GM23338 (cell line): ENCODE measurements around the gene CCDC60. TPM values are rescaled to one million over a fixed set of nuclear protein-coding genes. Genes with fewer than 3 reads are reported as not detected.

Experiments used
- ATAC-seq: fragments of 200-7000 bp; cut with Tn5 transposase; 3 replicates; pipeline ENCODE4 v1.9.1; 2020
- DNase-seq: peaks from one replicate; pipeline ENCODE4 v3.0.0-alpha.2; 2015; ENCODE audit warnings: low spot score
- H2AFZ ChIP-seq: fragments of 200-600 bp; sonication (generic); 2 replicates; pipeline ENCODE4 v1.8.0; 2016; ENCODE audit warnings: antibody characterized with exemption, mild to moderate bottlenecking, moderate library complexity
- H3F3A ChIP-seq: fragments of 200-600 bp; sonication (generic); replicated peaks from 2 replicates; pipeline ENCODE4 v1.8.0; 2017; ENCODE audit warnings: antibody characterized with exemption, mixed run types, low read depth
- H3K27ac ChIP-seq: fragments of 200-600 bp; sonication (generic); 2 replicates; pipeline ENCODE4 v1.6.1; 2016; ENCODE audit warnings: low read depth
- H3K27me3 ChIP-seq: fragments of 200-600 bp; sonication (generic); 2 replicates; pipeline ENCODE4 v1.8.0; 2016; ENCODE audit warnings: mild to moderate bottlenecking, mixed run types, moderate library complexity; ENCODE audit not compliant: insufficient read depth
- H3K36me3 ChIP-seq: fragments of 200-600 bp; sonication (generic); 2 replicates; pipeline ENCODE4 v1.8.0; 2016; ENCODE audit warnings: mild to moderate bottlenecking; ENCODE audit not compliant: insufficient read depth
- H3K4me1 ChIP-seq: fragments of 200-600 bp; sonication (generic); 2 replicates; pipeline ENCODE4 v1.8.0; 2016; ENCODE audit warnings: mild to moderate bottlenecking, moderate library complexity; ENCODE audit not compliant: insufficient read depth
- H3K4me2 ChIP-seq: fragments of 200-600 bp; sonication (generic); 2 replicates; pipeline ENCODE4 v1.7.1; 2017; ENCODE audit warnings: mixed run types
- H3K4me3 ChIP-seq: fragments of 200-600 bp; sonication (generic); 2 replicates; pipeline ENCODE4 v1.6.1; 2016; ENCODE audit warnings: mixed run types
- H3K79me2 ChIP-seq: fragments of 200-600 bp; sonication (generic); replicated peaks from 2 replicates; pipeline ENCODE4 v1.8.0; 2017; ENCODE audit warnings: mild to moderate bottlenecking; ENCODE audit not compliant: insufficient read depth
- H3K9me2 ChIP-seq: fragments of 200-600 bp; sonication (generic); 2 replicates; pipeline ENCODE4 v1.8.0; 2017; ENCODE audit not compliant: insufficient read depth
- H4K20me1 ChIP-seq: fragments of 200-600 bp; sonication (generic); replicated peaks from 2 replicates; pipeline ENCODE4 v1.8.0; 2017; ENCODE audit warnings: mild to moderate bottlenecking; ENCODE audit not compliant: insufficient read depth
- H3K27ac Mint-ChIP-seq: 2 replicates; pipeline ENCODE4 v1.8.0; 2020; ENCODE audit warnings: inconsistent platforms, mild to moderate bottlenecking, moderate library complexity, mixed read lengths
- H3K27me3 Mint-ChIP-seq: 3 replicates; pipeline ENCODE4 v1.8.0; 2022; ENCODE audit warnings: low read depth, mild to moderate bottlenecking, moderate library complexity, mixed read lengths, inconsistent platforms; ENCODE audit not compliant: insufficient read depth, poor library complexity
- H3K36me3 Mint-ChIP-seq: 3 replicates; pipeline ENCODE4 v1.8.0; 2021; ENCODE audit warnings: low read depth, mild to moderate bottlenecking, inconsistent platforms, moderate library complexity, mixed read lengths
- H3K4me1 Mint-ChIP-seq: 3 replicates; pipeline ENCODE4 v1.8.0; 2020; ENCODE audit warnings: mild to moderate bottlenecking, inconsistent platforms, mixed read lengths
- H3K4me3 Mint-ChIP-seq: 3 replicates; pipeline ENCODE4 v1.8.0; 2021; ENCODE audit warnings: moderate library complexity, mild to moderate bottlenecking, inconsistent platforms, mixed read lengths
- H3K9me3 Mint-ChIP-seq: 3 replicates; pipeline ENCODE4 v1.8.0; 2020; ENCODE audit warnings: moderate library complexity, mild to moderate bottlenecking, inconsistent platforms, mixed read lengths
- CREB1 ChIP-seq: fragments of 250-450 bp; sonication (Bioruptor Pico); IDR thresholded peaks from 2 replicates; pipeline ENCODE4 v1.5.0; 2020; ENCODE audit warnings: low read depth, mild to moderate bottlenecking, moderate library complexity
- EZH2phosphoT487 ChIP-seq: fragments of 200-600 bp; sonication (generic); IDR thresholded peaks from one replicate; pipeline ENCODE4 v1.8.1; 2018; ENCODE audit warnings: antibody characterized with exemption; ENCODE audit not compliant: unreplicated experiment
- JUNB ChIP-seq: IDR thresholded peaks from one replicate; pipeline ENCODE4 v1.6.1; 2016; ENCODE audit warnings: antibody characterized with exemption; ENCODE audit not compliant: unreplicated experiment
- NANOG ChIP-seq: IDR thresholded peaks from 2 replicates; pipeline ENCODE4 v1.6.1; 2016; ENCODE audit warnings: antibody characterized with exemption, borderline replicate concordance
- POLR2AphosphoS5 ChIP-seq: IDR thresholded peaks from 2 replicates; pipeline ENCODE4 v1.6.1; 2016; ENCODE audit warnings: antibody characterized with exemption, low read depth
- REST ChIP-seq: IDR thresholded peaks from one replicate; pipeline ENCODE4 v1.6.1; 2018; ENCODE audit warnings: antibody characterized with exemption; ENCODE audit not compliant: unreplicated experiment
- STAT1 ChIP-seq: IDR thresholded peaks from one replicate; pipeline ENCODE4 v1.6.1; 2016; ENCODE audit warnings: antibody characterized with exemption; ENCODE audit not compliant: unreplicated experiment
- ZNF114 ChIP-seq: fragments of 250-450 bp; sonication (Bioruptor Pico); IDR thresholded peaks from 2 replicates; pipeline ENCODE4 v1.5.0; 2020; ENCODE audit warnings: mild to moderate bottlenecking, moderate library complexity
- ZNF331 ChIP-seq: fragments of 250-450 bp; sonication (Bioruptor Pico); IDR thresholded peaks from 2 replicates; pipeline ENCODE4 v1.5.0; 2020; ENCODE audit warnings: low read depth, mild to moderate bottlenecking, moderate library complexity
- polyA plus RNA-seq: library from polyadenylated mRNA; unstranded; fragments of >200 nt; fragmentation: Nextera tagmentation; extraction: Ambion mirVana; gene quantifications from 2 replicates; pipeline ENCODE4 v1.2.1, GENCODE V29; 2016
- total RNA-seq: library from RNA; depleted of rRNA; stranded (reverse); fragments of >200 nt; shearing (Covaris generic); gene quantifications from 2 replicates; pipeline ENCODE4 v1.2.3, GENCODE V29; 2014
- TF ChIP-seq, protein P1 (sequence below): IDR thresholded peaks from 2 replicates; pipeline ENCODE4 v1.6.1; 2016; ENCODE audit warnings: antibody characterized with exemption
- TF ChIP-seq, protein P2 (sequence below), 2 experiments: fragments of 200-600 bp in 1 of 2; sonication (generic) in 1 of 2; conservative IDR thresholded peaks; 2 replicates each; pipeline versions ENCODE4 v1.5.1 to v1.6.1; 2016 to 2017; ENCODE audit warnings: antibody characterized with exemption in 2 of 2, low read depth in 2 of 2, mild to moderate bottlenecking in 2 of 2, moderate library complexity in 1 of 2

CCDC60 gene
- total and polyA plus RNA-seq, 2 experiments from 2014 or later: 0.53 TPM; not detected in 1

DNA sequence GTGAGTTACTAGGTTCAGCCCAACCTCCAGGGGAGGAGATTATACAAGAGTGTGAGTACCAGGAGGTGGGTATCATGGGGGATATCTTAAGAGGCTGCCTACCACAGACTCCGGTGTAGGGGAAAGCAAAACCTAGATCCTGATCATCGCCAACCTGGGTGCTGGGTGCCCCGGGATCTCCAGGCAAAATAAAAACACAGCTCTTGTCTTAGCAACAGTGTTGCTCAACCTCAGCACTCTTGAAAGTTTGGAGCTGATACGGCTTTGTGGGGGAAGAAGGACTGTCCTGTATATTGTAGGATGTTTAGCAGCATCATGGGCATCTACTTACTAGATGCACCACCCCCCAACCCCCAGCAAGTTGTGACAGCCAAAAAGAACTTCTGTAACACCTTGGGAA is 74.5 kb downstream of the CCDC60 start (continued):
- TF ChIP-seq, protein P1, sequence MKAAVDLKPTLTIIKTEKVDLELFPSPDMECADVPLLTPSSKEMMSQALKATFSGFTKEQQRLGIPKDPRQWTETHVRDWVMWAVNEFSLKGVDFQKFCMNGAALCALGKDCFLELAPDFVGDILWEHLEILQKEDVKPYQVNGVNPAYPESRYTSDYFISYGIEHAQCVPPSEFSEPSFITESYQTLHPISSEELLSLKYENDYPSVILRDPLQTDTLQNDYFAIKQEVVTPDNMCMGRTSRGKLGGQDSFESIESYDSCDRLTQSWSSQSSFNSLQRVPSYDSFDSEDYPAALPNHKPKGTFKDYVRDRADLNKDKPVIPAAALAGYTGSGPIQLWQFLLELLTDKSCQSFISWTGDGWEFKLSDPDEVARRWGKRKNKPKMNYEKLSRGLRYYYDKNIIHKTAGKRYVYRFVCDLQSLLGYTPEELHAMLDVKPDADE: no peak
- no peak for TF ChIP-seq EZH2phosphoT487

GRCh38 chr12:119410396-119410795 is 75.9 kb downstream of the CCDC60 start:
- H3K4me1 Mint-ChIP-seq: peaks cover 21% of the 10 kb centered on the region
- H3K4me1 ChIP-seq: peaks cover 17% of the 10 kb centered on the region
- H3K36me3 ChIP-seq: no peaks in the 10 kb centered on the region
- H3K27ac Mint-ChIP-seq: no peak overlapping the region
- no peak overlapping the region for H2AFZ ChIP-seq
- H3K79me2 ChIP-seq: no peaks in the 10 kb centered on the region
- H3K27ac ChIP-seq: peak overlapping the region; percentile 70; the same call in 1 of the 2 replicates
- H3K9me2 ChIP-seq: no peaks in the 10 kb centered on the region
- H3K4me2 ChIP-seq: no peak overlapping the region
- H3F3A ChIP-seq: no peaks in the 10 kb centered on the region
- TF ChIP-seq NANOG (no peak), ZNF114 (CRISPR knock-in tag) (no peak), ZNF331 (CRISPR knock-in tag) (no peak), POLR2AphosphoS5 (no peak), CREB1 (CRISPR knock-in tag) (peak; percentile 59; the same call in 1 of the 2 replicates), EZH2phosphoT487 (no peak)
- TF ChIP-seq, protein P1: no peak
- peaks cover 3% of the 10 kb centered on the region; the same call in 2 of the 3 replicates for H3K9me3 Mint-ChIP-seq
- no peak overlapping the region for H3K4me3 Mint-ChIP-seq
- ATAC-seq (peak; percentile 19; the same call in 2 of the 3 replicates), DNase-seq (peak; percentile 78)
- H3K27me3 Mint-ChIP-seq: peaks cover 10% of the 10 kb centered on the region
- H3K27me3 ChIP-seq: no peaks in the 10 kb centered on the region
- no peaks in the 10 kb centered on the region for H4K20me1 ChIP-seq
- no peak overlapping the region for H3K4me3 ChIP-seq
- no peaks in the 10 kb centered on the region for H3K36me3 Mint-ChIP-seq

GRCh38 chr12:119412306-119412705 is 77.8 kb downstream of the CCDC60 start:
- H3K4me2 ChIP-seq: no peak overlapping the region
- H3K4me3 ChIP-seq: no peak overlapping the region
- Mint-ChIP-seq H3K27me3 (peaks cover 8% of the 10 kb centered on the region), H3K4me3 (no peak overlapping the region), H3K27ac (no peak overlapping the region), H3K36me3 (no peaks in the 10 kb centered on the region), H3K9me3 (no peaks in the 10 kb centered on the region; the same call in 2 of the 3 replicates), H3K4me1 (peaks cover 21% of the 10 kb centered on the region)
- ATAC-seq (no peak), DNase-seq (no peak)
- H3K4me1 ChIP-seq: peaks cover 17% of the 10 kb centered on the region
- H3K27ac ChIP-seq: no peak overlapping the region
- H4K20me1 ChIP-seq: no peaks in the 10 kb centered on the region
- no peak overlapping the region for H2AFZ ChIP-seq
- no peaks in the 10 kb centered on the region for H3K79me2 ChIP-seq
- H3K9me2 ChIP-seq: no peaks in the 10 kb centered on the region
- H3F3A ChIP-seq: no peaks in the 10 kb centered on the region
- H3K27me3 ChIP-seq: no peaks in the 10 kb centered on the region
- H3K36me3 ChIP-seq: no peaks in the 10 kb centered on the region
- no peak for TF ChIP-seq POLR2AphosphoS5
- TF ChIP-seq STAT1: no peak
- no peak for TF ChIP-seq ZNF331 (CRISPR knock-in tag)
- TF ChIP-seq, protein P2, sequence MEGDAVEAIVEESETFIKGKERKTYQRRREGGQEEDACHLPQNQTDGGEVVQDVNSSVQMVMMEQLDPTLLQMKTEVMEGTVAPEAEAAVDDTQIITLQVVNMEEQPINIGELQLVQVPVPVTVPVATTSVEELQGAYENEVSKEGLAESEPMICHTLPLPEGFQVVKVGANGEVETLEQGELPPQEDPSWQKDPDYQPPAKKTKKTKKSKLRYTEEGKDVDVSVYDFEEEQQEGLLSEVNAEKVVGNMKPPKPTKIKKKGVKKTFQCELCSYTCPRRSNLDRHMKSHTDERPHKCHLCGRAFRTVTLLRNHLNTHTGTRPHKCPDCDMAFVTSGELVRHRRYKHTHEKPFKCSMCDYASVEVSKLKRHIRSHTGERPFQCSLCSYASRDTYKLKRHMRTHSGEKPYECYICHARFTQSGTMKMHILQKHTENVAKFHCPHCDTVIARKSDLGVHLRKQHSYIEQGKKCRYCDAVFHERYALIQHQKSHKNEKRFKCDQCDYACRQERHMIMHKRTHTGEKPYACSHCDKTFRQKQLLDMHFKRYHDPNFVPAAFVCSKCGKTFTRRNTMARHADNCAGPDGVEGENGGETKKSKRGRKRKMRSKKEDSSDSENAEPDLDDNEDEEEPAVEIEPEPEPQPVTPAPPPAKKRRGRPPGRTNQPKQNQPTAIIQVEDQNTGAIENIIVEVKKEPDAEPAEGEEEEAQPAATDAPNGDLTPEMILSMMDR (conservative IDR thresholded peaks at IDR 0.05; ENCODE audit: low read depth in 2 of 2): no peak
- TF ChIP-seq REST: no peak
- no peak for TF ChIP-seq ZNF114 (CRISPR knock-in tag)
- TF ChIP-seq JUNB: no peak
- no peak for TF ChIP-seq CREB1 (CRISPR knock-in tag)
- TF ChIP-seq NANOG: no peak
